Ectodermal cell (in vitro differentiated cells): Measurements from ENCODE around the gene ISCA2. TPM values are rescaled to one million over a fixed set of nuclear protein-coding genes. Genes with fewer than 3 reads are reported as not detected.
"Not testable (repeated sequence)": the region's sequence is repeated elsewhere in the genome, so short reads cannot be mapped to it uniquely, and the experiment has no call there.

Experiments
- H3K27ac ChIP-seq: 2 replicates; pipeline ENCODE4 v1.7.0; 2013; ENCODE audit warnings: mild to moderate bottlenecking, low read depth, low read length; ENCODE audit not compliant: insufficient read depth, poor library complexity, severe bottlenecking
- H3K27me3 ChIP-seq: 2 replicates; pipeline ENCODE4 v1.7.0; 2013; ENCODE audit warnings: mild to moderate bottlenecking, low read length; ENCODE audit not compliant: insufficient read depth, control insufficient read depth, poor library complexity, severe bottlenecking
- H3K36me3 ChIP-seq: one replicate; pipeline ENCODE4 v1.7.0; 2013; ENCODE audit warnings: low read length; ENCODE audit not compliant: control insufficient read depth, insufficient read depth
- H3K4me1 ChIP-seq: one replicate; pipeline ENCODE4 v1.7.0; 2013; ENCODE audit warnings: low read length; ENCODE audit not compliant: control insufficient read depth, insufficient read depth
- H3K4me3 ChIP-seq: 2 replicates; pipeline ENCODE4 v1.7.0; 2013; ENCODE audit warnings: low read depth, low read length, control low read depth; ENCODE audit not compliant: insufficient read depth
- H3K9me3 ChIP-seq: 2 replicates; pipeline ENCODE4 v1.7.0; 2013; ENCODE audit warnings: mild to moderate bottlenecking, low read length, moderate library complexity; ENCODE audit not compliant: control insufficient read depth
- WGBS, 2 experiments: methylation state at CpG; one replicate each; pipeline ENCODE4 v1.1.7; 2013; ENCODE audit warnings: missing lambda C conversion rate in 2 of 2; 5-methylcytosine and 5-hydroxymethylcytosine counted together
- polyA plus RNA-seq, 4 experiments: library from polyadenylated mRNA; stranded (reverse); fragments of 50-300 nt; gene quantifications; one replicate each; pipeline ENCODE4 v1.2.3, GENCODE V29; 2013

Gene ISCA2
- polyA plus RNA-seq (2013, experiment 1 of 4), result 49.7 TPM
- 40.0 TPM for polyA plus RNA-seq (2013, experiment 2 of 4)
- polyA plus RNA-seq (2013, experiment 3 of 4), result 40.4 TPM
- 43.0 TPM for polyA plus RNA-seq (2013, experiment 4 of 4)

- Histone ChIP-seq H3K36me3 (no peaks in the 10 kb centered on the region), H3K27me3 (peaks cover 4% of the 10 kb centered on the region), H3K27ac (peak within 1 kb of the TSS; percentile 93), H3K9me3 (no peaks in the 10 kb centered on the region), H3K4me3 (peak within 1 kb of the TSS; percentile 99), H3K4me1 (peaks cover 7% of the 10 kb centered on the region)
- 0% methylated on average over 69 to 73 of the region's 73 CpGs for WGBS, 2 experiments
Measured at GRCh38 chr14:74493343-74494261, at the start of gene ISCA2. Gene ISCA2, plus strand, starts transcription at chr14:74493765. Its CDS starts 10 bp downstream, at chr14:74493775.

GRCh38 chr14:74444866-74445265, 48.7 kb upstream of the ISCA2 start:
- Histone ChIP-seq H3K4me3 (no peak overlapping the region), H3K4me1 (no peaks in the 10 kb centered on the region), H3K27ac (no peak overlapping the region), H3K27me3 (no peaks in the 10 kb centered on the region), H3K36me3 (no peaks in the 10 kb centered on the region), H3K9me3 (no peaks in the 10 kb centered on the region)
- 11 to 30% methylated on average over 2 to 3 of the region's 3 CpGs for WGBS, 2 experiments

- not testable (repeated sequence) for H3K4me3 ChIP-seq, H3K36me3 ChIP-seq, H3K9me3 ChIP-seq, H3K27ac ChIP-seq, H3K27me3 ChIP-seq, H3K4me1 ChIP-seq
- 90 to 96% methylated on average over 5 of the region's 5 CpGs for WGBS, 2 experiments
Measured at GRCh38 chr14:74454397-74454796, 39.2 kb upstream of the ISCA2 start.

GRCh38 chr14:74456684-74457564, 36.6 kb upstream of the ISCA2 start:
- Histone ChIP-seq H3K36me3 (no peaks in the 10 kb centered on the region), H3K4me3 (no peak overlapping the region), H3K4me1 (peaks cover 8% of the 10 kb centered on the region), H3K9me3 (no peaks in the 10 kb centered on the region), H3K27me3 (no peaks in the 10 kb centered on the region), H3K27ac (no peak overlapping the region)
- WGBS, 2 experiments, result 89 to 91% methylated on average over 17 of the region's 17 CpGs

GRCh38 chr14:74457565-74457895, 36.0 kb upstream of the ISCA2 start:
- Histone ChIP-seq H3K27ac (no peak overlapping the region), H3K4me3 (no peak overlapping the region), H3K4me1 (peaks cover 8% of the 10 kb centered on the region), H3K9me3 (no peaks in the 10 kb centered on the region), H3K27me3 (no peaks in the 10 kb centered on the region), H3K36me3 (no peaks in the 10 kb centered on the region)
- 74% methylated on average over 4 of the region's 4 CpGs for WGBS, 2 experiments

GRCh38 chr14:74459289-74459946, 34.1 kb upstream of the ISCA2 start:
- no peaks in the 10 kb centered on the region for H3K9me3 ChIP-seq
- no peak overlapping the region for H3K4me3 ChIP-seq
- no peak overlapping the region for H3K27ac ChIP-seq
- no peaks in the 10 kb centered on the region for H3K36me3 ChIP-seq
- peaks cover 8% of the 10 kb centered on the region for H3K4me1 ChIP-seq
- no peaks in the 10 kb centered on the region for H3K27me3 ChIP-seq
- 81 to 82% methylated on average over 10 of the region's 10 CpGs for WGBS, 2 experiments

- no peak overlapping the region for H3K27ac ChIP-seq
Measured at GRCh38 chr14:74459976-74460375, 33.6 kb upstream of the ISCA2 start.

GRCh38 chr14:74462993-74463392, 30.6 kb upstream of the ISCA2 start:
- Histone ChIP-seq H3K27me3 (no peaks in the 10 kb centered on the region), H3K27ac (no peak overlapping the region), H3K36me3 (no peaks in the 10 kb centered on the region), H3K4me1 (no peaks in the 10 kb centered on the region), H3K4me3 (no peak overlapping the region), H3K9me3 (no peaks in the 10 kb centered on the region)
- 92 to 97% methylated on average over 3 of the region's 3 CpGs for WGBS, 2 experiments

More at GRCh38 chr14:74459976-74460375, 33.6 kb upstream of the ISCA2 start:
- H3K4me3 ChIP-seq, result no peak overlapping the region
- no peaks in the 10 kb centered on the region for H3K36me3 ChIP-seq
- no peaks in the 10 kb centered on the region for H3K27me3 ChIP-seq
- H3K9me3 ChIP-seq, result no peaks in the 10 kb centered on the region
- peaks cover 8% of the 10 kb centered on the region for H3K4me1 ChIP-seq
- 95 to 96% methylated on average over 6 of the region's 6 CpGs for WGBS, 2 experiments

GRCh38 chr14:74463697-74464096, 29.9 kb upstream of the ISCA2 start:
- Histone ChIP-seq H3K4me3 (no peak overlapping the region), H3K27me3 (no peaks in the 10 kb centered on the region), H3K4me1 (no peaks in the 10 kb centered on the region), H3K27ac (no peak overlapping the region), H3K36me3 (no peaks in the 10 kb centered on the region), H3K9me3 (no peaks in the 10 kb centered on the region)
- 92 to 96% methylated on average over 5 of the region's 5 CpGs for WGBS, 2 experiments
